NCI-H526 treated with DMSO at 0.1 percent for 48 hours (cell line): ENCODE results near the gene COG6.

ENCODE experiments used
- DNase-seq: peaks from one replicate; lab custom pipeline; 2025; lab: John Stamatoyannopoulos, UW

The COG6 gene

GRCh38 chr13:39676315-39676876, 20.9 kb downstream of the COG6 start:
- peak; percentile 71 for DNase-seq

GRCh38 chr13:39682310-39682709, 26.8 kb downstream of the COG6 start:
- no peak for DNase-seq

- no peak for DNase-seq
These were observed 27.3 kb downstream of the COG6 start for GRCh38 chr13:39682788-39683187.

- peak; percentile 43 for DNase-seq
These were observed 29.2 kb downstream of the COG6 start for GRCh38 chr13:39684531-39685137.

DNA sequence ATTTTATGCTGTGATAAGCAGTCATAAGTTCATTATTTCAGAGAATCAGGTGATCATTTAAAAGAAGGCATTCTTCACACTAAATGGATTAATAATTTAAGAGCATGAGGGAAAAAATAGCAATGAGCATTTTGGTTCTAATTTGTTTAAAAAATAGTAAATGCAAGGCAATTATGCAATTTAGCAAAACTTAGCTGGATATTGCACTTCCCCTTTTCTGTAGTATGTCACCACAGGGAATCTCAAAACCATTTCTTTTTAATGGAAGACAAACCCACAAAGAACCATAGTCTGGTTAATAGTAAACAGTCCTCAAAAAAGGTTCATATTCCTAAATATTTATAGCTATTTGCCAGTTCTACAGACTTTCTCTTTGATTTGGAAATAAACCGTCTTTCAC, 30.2 kb downstream of the COG6 start:
- DNase-seq: no peak

GRCh38 chr13:39688278-39688677, 32.8 kb downstream of the COG6 start:
- no peak for DNase-seq

- DNase-seq: no peak
These were observed 33.4 kb downstream of the COG6 start for GRCh38 chr13:39688699-39689405.

- no peak for DNase-seq
These were observed 37.4 kb downstream of the COG6 start for GRCh38 chr13:39692660-39693438.

DNA sequence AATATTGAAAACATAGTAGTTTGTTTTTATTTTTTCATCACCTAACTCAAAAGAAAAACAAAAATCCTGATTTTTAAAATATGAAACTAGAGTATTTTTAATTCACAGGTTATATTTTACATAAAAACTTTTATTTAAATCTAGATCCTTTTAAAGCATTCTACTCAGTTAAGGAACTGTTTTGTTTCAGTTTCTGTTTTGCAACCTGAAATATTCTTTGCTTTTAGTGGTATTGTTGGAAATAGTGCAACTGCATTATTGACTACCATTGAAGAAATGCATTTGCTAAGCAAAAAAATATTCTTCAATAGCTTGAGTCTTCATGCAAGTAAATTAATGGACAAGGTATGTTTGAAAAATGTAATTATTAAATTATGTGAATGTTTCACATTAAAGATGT, 43.8 kb downstream of the COG6 start:
- no peak for DNase-seq

GRCh38 chr13:39712626-39713025, 57.2 kb downstream of the COG6 start:
- no peak for DNase-seq

DNA sequence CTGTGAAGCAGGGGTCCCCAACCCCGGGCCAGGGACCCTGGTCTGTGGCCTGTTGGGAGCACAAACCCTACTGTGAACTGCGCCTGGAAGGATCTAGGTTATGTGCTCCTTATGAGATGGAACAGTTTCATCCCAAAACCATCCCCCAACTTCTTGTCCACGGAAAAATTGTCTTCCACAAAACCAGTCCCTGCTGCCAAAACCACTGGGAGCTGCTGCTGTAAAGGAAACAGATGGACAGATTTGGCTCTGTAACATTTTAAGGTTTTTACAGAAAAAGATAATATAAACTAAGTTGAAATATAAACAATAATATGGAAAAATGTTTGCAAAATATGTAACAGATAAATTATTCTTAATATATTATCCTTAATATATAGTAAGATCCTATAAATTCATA, 73.7 kb downstream of the COG6 start:
- DNase-seq: no peak

DNA sequence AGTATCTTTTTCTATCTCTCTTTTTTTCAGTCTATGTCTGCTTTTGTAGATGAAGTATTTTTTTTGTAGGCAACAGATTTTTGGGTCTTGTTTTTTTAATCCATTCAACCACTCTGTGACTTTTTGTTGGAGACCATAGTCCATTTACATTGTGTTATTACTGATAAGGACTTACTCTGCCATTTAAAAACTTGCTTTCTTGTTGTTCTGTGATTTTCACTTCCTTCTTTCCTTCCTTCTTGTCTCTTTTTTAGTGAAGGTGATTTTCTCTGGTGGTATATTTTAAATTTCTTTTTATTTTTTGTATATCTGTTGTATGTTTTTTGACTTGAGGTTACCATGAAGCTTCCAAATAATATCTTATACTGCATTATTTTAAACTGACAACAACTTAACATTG, 79.5 kb downstream of the COG6 start:
- DNase-seq: no peak

- no peak for DNase-seq
These were observed 81.6 kb downstream of the COG6 start for GRCh38 chr13:39737047-39737446.

- no peak for DNase-seq
These were observed 85.3 kb downstream of the COG6 start for GRCh38 chr13:39740761-39741160.

- DNase-seq: no peak
These were observed 93.5 kb downstream of the COG6 start for GRCh38 chr13:39748961-39749360.

DNA sequence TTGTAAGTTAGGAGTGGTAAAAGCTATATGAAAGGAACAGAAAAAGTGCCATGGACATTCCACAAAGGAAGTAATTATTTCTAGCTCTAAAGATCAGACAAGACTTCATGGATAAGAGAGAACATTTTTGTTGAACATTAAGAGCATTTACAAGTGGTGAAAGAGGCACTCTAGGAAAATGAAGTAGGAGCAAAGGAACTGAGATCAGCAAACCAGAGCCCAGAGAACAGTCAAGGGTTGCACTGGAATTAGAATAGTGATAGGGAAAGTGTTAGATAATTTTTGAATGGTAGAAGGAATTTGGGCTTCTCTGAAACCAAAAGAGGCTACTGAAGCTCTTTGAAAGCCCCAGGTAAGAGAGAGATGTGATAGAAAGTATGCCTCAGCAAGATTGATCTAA, 94.1 kb downstream of the COG6 start:
- DNase-seq: no peak

DNA sequence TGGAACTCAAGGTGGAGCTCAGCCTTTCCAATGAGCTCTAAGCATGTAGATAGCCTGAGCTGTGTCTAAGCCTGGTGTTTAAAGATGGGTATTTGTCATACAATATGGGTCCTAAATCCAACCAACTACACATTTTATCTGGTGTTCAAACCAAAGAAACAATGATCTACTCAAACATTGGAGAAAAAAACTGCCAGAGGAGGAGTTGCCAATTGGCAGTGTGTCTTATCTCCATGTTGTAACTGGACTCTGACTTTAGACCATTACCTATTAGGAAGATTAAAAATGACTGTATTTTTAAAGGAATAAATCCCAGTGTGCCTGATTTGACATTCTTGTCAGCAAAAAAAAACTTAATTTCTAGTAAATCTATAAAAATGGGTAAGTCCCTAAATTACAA, 96.3 kb downstream of the COG6 start:
- DNase-seq: no peak

- no peak for DNase-seq
These were observed 105.1 kb downstream of the COG6 start for GRCh38 chr13:39760521-39760920.

DNA sequence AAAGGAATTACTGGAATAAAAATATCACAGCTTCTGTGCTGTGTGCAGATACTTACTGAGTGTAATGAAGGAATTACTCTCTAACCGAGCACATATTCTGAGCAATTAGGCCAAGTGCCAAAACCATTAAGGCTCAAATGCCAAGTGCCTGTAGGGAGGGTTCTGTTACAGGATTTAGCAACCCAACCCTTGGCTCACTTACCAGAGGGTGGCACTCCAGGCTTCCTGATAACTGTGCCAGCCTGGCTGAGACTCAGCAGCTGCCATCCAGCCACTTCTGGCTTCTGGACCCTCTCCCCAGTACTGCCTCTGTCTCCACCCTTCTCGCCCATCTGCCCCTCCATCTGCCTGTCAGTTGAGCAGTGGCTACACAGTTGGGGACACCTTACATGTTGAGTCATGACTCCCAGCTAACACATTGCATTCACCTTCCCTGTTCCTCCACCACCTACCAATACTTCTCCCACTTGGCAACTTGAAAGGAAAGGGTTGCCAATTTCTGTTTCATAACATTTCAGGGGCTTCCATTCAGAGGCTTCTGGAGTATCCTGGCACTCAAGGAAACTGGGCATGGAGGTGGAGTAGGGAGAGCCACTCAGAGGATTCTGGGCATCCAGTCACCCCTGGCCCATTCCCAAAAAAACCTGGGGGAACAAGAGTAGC, 110.5 kb downstream of the COG6 start:
- DNase-seq: no peak

- DNase-seq: no peak
These were observed 111.1 kb downstream of the COG6 start for GRCh38 chr13:39766464-39767158.

DNA sequence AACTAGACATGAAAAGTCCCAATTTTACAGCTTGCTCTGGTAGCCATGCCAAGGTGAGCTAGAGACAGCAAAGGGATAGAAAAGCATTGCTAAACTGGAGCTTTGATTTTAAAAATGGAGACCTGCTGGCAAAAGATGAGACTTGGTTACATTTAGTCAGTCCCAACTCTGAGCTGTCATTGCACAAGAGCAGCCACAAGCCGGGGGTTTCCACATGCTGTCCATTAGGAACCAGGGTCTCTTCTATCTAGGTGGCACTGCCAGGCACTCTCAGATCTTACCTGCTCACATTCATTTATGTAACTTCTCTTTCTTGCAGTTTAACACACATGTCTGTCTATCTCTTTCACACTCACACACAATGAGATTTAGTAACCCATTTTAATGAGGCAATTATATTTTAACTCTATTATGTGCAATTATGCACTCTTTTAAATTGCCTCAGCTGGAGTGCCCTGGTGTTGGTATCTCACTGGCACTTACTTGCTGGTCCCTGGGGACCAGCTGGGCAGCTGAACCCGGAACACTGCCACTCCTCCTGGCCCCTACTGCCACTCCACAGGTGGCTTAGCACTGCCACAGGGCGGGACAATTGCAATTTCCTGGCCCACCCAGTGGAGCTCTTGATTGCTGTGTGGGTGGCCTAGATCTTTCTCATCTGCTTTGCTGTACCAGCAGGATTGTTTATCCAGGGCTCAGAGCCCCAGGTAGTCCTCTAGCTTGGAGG, 112.5 kb downstream of the COG6 start:
- no peak for DNase-seq
